DMS 273 treated with DMSO at 0.1 percent for 48 hours (cell line): ENCODE results near the gene ACP2.

Experiments used
- DNase-seq: peaks from one replicate; lab custom pipeline; 2025; lab: John Stamatoyannopoulos, UW

ACP2 gene

GRCh38 chr11:47269002-47269828, 20.6 kb upstream of the ACP2 start:
- DNase-seq, result peak; percentile 55

- no peak for DNase-seq
Measured at GRCh38 chr11:47268448-47269001, 19.9 kb upstream of the ACP2 start.

GRCh38 chr11:47267876-47268275, 19.3 kb upstream of the ACP2 start:
- no peak for DNase-seq

GRCh38 chr11:47264521-47264920, 15.9 kb upstream of the ACP2 start:
- no peak for DNase-seq

- DNase-seq, result no peak
Measured at GRCh38 chr11:47264119-47264518, 15.5 kb upstream of the ACP2 start.

GRCh38 chr11:47261291-47261800, 12.7 kb upstream of the ACP2 start:
- DNase-seq, result no peak

- no peak for DNase-seq
Measured at GRCh38 chr11:47260366-47260765, 11.8 kb upstream of the ACP2 start.

- no peak for DNase-seq
Measured at GRCh38 chr11:47259232-47259977, 10.8 kb upstream of the ACP2 start.

GRCh38 chr11:47258317-47258902, 9.8 kb upstream of the ACP2 start:
- DNase-seq, result no peak

GRCh38 chr11:47257517-47258316, 9.1 kb upstream of the ACP2 start, which contains the start of gene NR1H3:
Gene NR1H3, plus strand, starts transcription at chr11:47257996. Its CDS starts 1,221 bp downstream, at chr11:47259217.
- DNase-seq, result no peak

- no peak for DNase-seq
Measured at GRCh38 chr11:47257177-47257516, 8.5 kb upstream of the ACP2 start.

GRCh38 chr11:47256374-47256773, 7.8 kb upstream of the ACP2 start:
- no peak for DNase-seq

- no peak for DNase-seq
Measured at GRCh38 chr11:47254386-47254785, 5.8 kb upstream of the ACP2 start.

- no peak for DNase-seq
Measured at GRCh38 chr11:47253660-47254059, 5.0 kb upstream of the ACP2 start.

- no peak for DNase-seq
Measured at GRCh38 chr11:47251751-47252150, 3.1 kb upstream of the ACP2 start.

GRCh38 chr11:47249378-47249715, 733 bp upstream of the ACP2 start:
- no peak for DNase-seq

- DNase-seq, result no peak
Measured at GRCh38 chr11:47248304-47248663, 330 bp downstream of the ACP2 start.

- no peak for DNase-seq
Measured at GRCh38 chr11:47247502-47247901, 1.1 kb downstream of the ACP2 start.

- no peak for DNase-seq
Measured at GRCh38 chr11:47245611-47246357, 2.8 kb downstream of the ACP2 start.

- DNase-seq, result no peak
Measured at GRCh38 chr11:47244448-47245350, 3.9 kb downstream of the ACP2 start.
